Left colon (tissue), 2 donors: ENCODE measurements around the gene UNC119B. TPM values are rescaled to one million over a fixed set of nuclear protein-coding genes. Genes with fewer than 3 reads are reported as not detected.

Experiments
- ATAC-seq: fragments of 200-7000 bp; cut with Tn5 transposase; one replicate; pipeline ENCODE4 v1.9.1; 2020; ENCODE audit warnings: mild to moderate bottlenecking, moderate library complexity
- DNase-seq, 2 donors: peaks; one replicate each; pipeline ENCODE4 v3.0.0-alpha.2; 2020
- intact Hi-C, 2 donors: fragments of 100-400 bp; cut with DNase I in 1 of 2; cut with micrococcal nuclease in 1 of 2; formaldehyde crosslinking; loops; one replicate each; pipeline versions ENCODE4 v1.11.2 to v1.14.0; 2022; cut with DNase I, micrococcal nuclease
- total RNA-seq, 2 donors: library from RNA; stranded (reverse); fragmentation: NEBNext Ultra II Directional; extraction: Animal tissue kit (Norgen Biotek cat#: 25700); gene quantifications; one replicate each; pipeline ENCODE4 v1.2.1, GENCODE V29; 2021
- donor health status: DM: no; HTN: no; CAD: no.
- donor health status: DM: yes; HTN: yes; CAD: no.

Gene UNC119B
- total RNA-seq, 2 donors from 2014 or later: 15.1 to 27.5 TPM

- intact Hi-C loops: no loop called here
- DNase-seq: no peak
- no peak for ATAC-seq
Observed at GRCh38 chr12:120734210-120734609, 24.0 kb downstream of the UNC119B start.

GRCh38 chr12:120735181-120735580, 24.9 kb downstream of the UNC119B start:
- ATAC-seq (peak; percentile 25), DNase-seq (no peak)
- intact Hi-C loops: no loop called here

- no peak for DNase-seq
- intact Hi-C loops: no loop called here
- no peak for ATAC-seq
Observed at GRCh38 chr12:120736404-120737331, 26.4 kb downstream of the UNC119B start.

GRCh38 chr12:120737557-120738251, 27.4 kb downstream of the UNC119B start:
- no peak for DNase-seq
- intact Hi-C loops: no loop called here
- ATAC-seq: no peak

- ATAC-seq: peak; percentile 7
- intact Hi-C loops: no loop called here
- no peak for DNase-seq
Observed at GRCh38 chr12:120738252-120739030, 28.2 kb downstream of the UNC119B start.

GRCh38 chr12:120739031-120739762, 28.9 kb downstream of the UNC119B start:
- intact Hi-C loops: no loop called here
- ATAC-seq: peak; percentile 5
- no peak for DNase-seq

- ATAC-seq (peak; percentile 3), DNase-seq (no peak)
- intact Hi-C loops: no loop called here
Observed at GRCh38 chr12:120739821-120740613, 29.8 kb downstream of the UNC119B start.

GRCh38 chr12:120740871-120741270, 30.6 kb downstream of the UNC119B start:
- peak; percentile 1 for ATAC-seq
- intact Hi-C loops: no loop called here
- DNase-seq: no peak

- peak; percentile 9 for ATAC-seq
Observed at GRCh38 chr12:120741476-120742421, 31.5 kb downstream of the UNC119B start.

GRCh38 chr12:120744922-120745493, 34.8 kb downstream of the UNC119B start:
- no peak for ATAC-seq
- no peak for DNase-seq
- intact Hi-C loops: no loop called here

More at GRCh38 chr12:120741476-120742421, 31.5 kb downstream of the UNC119B start:
- DNase-seq: no peak
- intact Hi-C loops: no loop called here

- ATAC-seq (peak; percentile 67), DNase-seq (no peak)
- intact Hi-C loops: no loop called here
Observed at GRCh38 chr12:120748242-120748641, 38.0 kb downstream of the UNC119B start.

- ATAC-seq (no peak), DNase-seq (no peak)
- intact Hi-C loops: no loop called here
Observed at GRCh38 chr12:120749256-120749655, 39.0 kb downstream of the UNC119B start.

GRCh38 chr12:120750806-120751205, 40.5 kb downstream of the UNC119B start:
- no peak for ATAC-seq
- no peak for DNase-seq
- intact Hi-C loops: no loop called here

- intact Hi-C loops: no loop called here
- no peak for ATAC-seq
Observed at GRCh38 chr12:120751389-120751788, 41.1 kb downstream of the UNC119B start.

GRCh38 chr12:120754792-120755191, 44.5 kb downstream of the UNC119B start:
- intact Hi-C loops: no loop called here
- ATAC-seq (no peak), DNase-seq (no peak)

More at GRCh38 chr12:120751389-120751788, 41.1 kb downstream of the UNC119B start:
- DNase-seq: no peak

- intact Hi-C loops: no loop called here
- DNase-seq: no peak
- ATAC-seq: no peak
Observed at GRCh38 chr12:120755269-120755668, 45.0 kb downstream of the UNC119B start.
